ENCODE data around the gene OAS2.

OAS2 gene

GRCh38 chr12:113016796-113017195 is 38.5 kb downstream of the OAS2 start:
- no peaks in the 10 kb centered on the region for H3K9me3 ChIP-seq (ENCODE audit: severe bottlenecking)
- DNase-seq: no peak
- H3K27ac ChIP-seq: no peak overlapping the region
- H3K27me3 ChIP-seq (ENCODE audit: insufficient read depth, low read depth, severe bottlenecking): peaks cover 22% of the 10 kb centered on the region
- no peak overlapping the region for H3K4me3 ChIP-seq (ENCODE audit: low read depth, low read length)
- no peaks in the 10 kb centered on the region for H3K36me3 ChIP-seq
- no peak for TF ChIP-seq CTCF (IDR thresholded peaks at IDR 0.05; ENCODE audit: low read depth, low read length)

GRCh38 chr12:113019025-113019424 is 40.7 kb downstream of the OAS2 start:
- Histone ChIP-seq H3K27ac (no peak overlapping the region), H3K9me3 (ENCODE audit: severe bottlenecking) (no peaks in the 10 kb centered on the region), H3K36me3 (no peaks in the 10 kb centered on the region), H3K27me3 (ENCODE audit: insufficient read depth, low read depth, severe bottlenecking) (peaks cover 17% of the 10 kb centered on the region), H3K4me3 (ENCODE audit: low read depth, low read length) (no peak overlapping the region)
- no peak for DNase-seq
- no peak for TF ChIP-seq CTCF (IDR thresholded peaks at IDR 0.05; ENCODE audit: low read depth, low read length)

GRCh38 chr12:113021500-113021899 is 43.2 kb downstream of the OAS2 start:
- no peak overlapping the region for H3K4me3 ChIP-seq (ENCODE audit: low read depth, low read length)
- peaks cover 13% of the 10 kb centered on the region for H3K27me3 ChIP-seq (ENCODE audit: insufficient read depth, low read depth, severe bottlenecking)
- H3K27ac ChIP-seq: no peak overlapping the region
- no peaks in the 10 kb centered on the region for H3K9me3 ChIP-seq (ENCODE audit: severe bottlenecking)
- no peak for DNase-seq
- H3K36me3 ChIP-seq: no peaks in the 10 kb centered on the region
- no peak for TF ChIP-seq CTCF (IDR thresholded peaks at IDR 0.05; ENCODE audit: low read depth, low read length)

- Histone ChIP-seq H3K9me3 (ENCODE audit: severe bottlenecking) (no peaks in the 10 kb centered on the region), H3K36me3 (no peaks in the 10 kb centered on the region), H3K27me3 (ENCODE audit: insufficient read depth, low read depth, severe bottlenecking) (peaks cover 13% of the 10 kb centered on the region), H3K4me3 (ENCODE audit: low read depth, low read length) (no peak overlapping the region), H3K27ac (no peak overlapping the region)
- no peak for TF ChIP-seq CTCF (IDR thresholded peaks at IDR 0.05; ENCODE audit: low read depth, low read length)
- DNase-seq: no peak
Observed at GRCh38 chr12:113022563-113023297, 44.4 kb downstream of the OAS2 start.

GRCh38 chr12:113027726-113028125 is 49.4 kb downstream of the OAS2 start:
- H3K27ac ChIP-seq: no peak overlapping the region
- no peaks in the 10 kb centered on the region for H3K9me3 ChIP-seq (ENCODE audit: severe bottlenecking)
- no peak for DNase-seq
- no peak for TF ChIP-seq CTCF (IDR thresholded peaks at IDR 0.05; ENCODE audit: low read depth, low read length)
- H3K36me3 ChIP-seq: no peaks in the 10 kb centered on the region
- no peak overlapping the region for H3K4me3 ChIP-seq (ENCODE audit: low read depth, low read length)
- no peaks in the 10 kb centered on the region for H3K27me3 ChIP-seq (ENCODE audit: insufficient read depth, low read depth, severe bottlenecking)
